Activated B cell treated with CpG ODN at 0.5 μM for 24 hours (primary cell): Measurements from ENCODE around the gene NRXN3. TPM values are rescaled to one million over a fixed set of nuclear protein-coding genes. Genes with fewer than 3 reads are reported as not detected.

Source experiments
- ATAC-seq: fragments of 200-7000 bp; cut with Tn5 transposase; one replicate; pipeline ENCODE4 v1.10.0; 2021; ENCODE audit warnings: low read depth, mild to moderate bottlenecking, moderate library complexity
- CTCF ChIA-PET: fragments of 350-600 bp; sonication (Branson Sonifier 250); formaldehyde crosslinking; loops from one replicate; lab custom pipeline; 2021; ENCODE audit warnings: antibody characterized with exemption; lab: Charles Lee
- POLR2A ChIA-PET: fragments of 350-600 bp; sonication (Branson Sonifier 250); formaldehyde crosslinking; loops from one replicate; lab custom pipeline; 2021; ENCODE audit warnings: antibody characterized with exemption; lab: Charles Lee
- DNase-seq: peaks from one replicate; pipeline ENCODE4 v3.0.0; 2022
- H3K27ac Mint-ChIP-seq: one replicate; pipeline ENCODE4 v1.8.0; 2020; ENCODE audit warnings: mixed read lengths
- H3K27me3 Mint-ChIP-seq: one replicate; pipeline ENCODE4 v1.8.0; 2021; ENCODE audit warnings: mixed read lengths
- H3K36me3 Mint-ChIP-seq: one replicate; pipeline ENCODE4 v1.8.0; 2021; ENCODE audit warnings: low read depth, mixed read lengths
- H3K4me1 Mint-ChIP-seq: one replicate; pipeline ENCODE4 v1.8.0; 2021; ENCODE audit warnings: mixed read lengths
- H3K4me3 Mint-ChIP-seq: one replicate; pipeline ENCODE4 v1.8.0; 2020; ENCODE audit warnings: mild to moderate bottlenecking, mixed read lengths
- H3K9me3 Mint-ChIP-seq: one replicate; pipeline ENCODE4 v1.8.0; 2020; ENCODE audit warnings: mixed read lengths
- CTCF ChIP-seq: fragments of 200-600 bp; IDR thresholded peaks from one replicate; pipeline ENCODE4 v1.8.0; 2022; ENCODE audit warnings: antibody characterized with exemption, mild to moderate bottlenecking
- intact Hi-C: fragments of 100-400 bp; cut with micrococcal nuclease; formaldehyde crosslinking; loops from one replicate; pipeline ENCODE4 v1.15.1; 2024
- total RNA-seq: library from RNA; stranded (reverse); gene quantifications from 2 replicates; pipeline ENCODE4 v1.2.3, GENCODE V29; 2022

The NRXN3 gene
- total RNA-seq, 1 donor from 2014 or later = not detected

GRCh38 chr14:79597566-79597965, 1427.4 kb downstream of the NRXN3 start:
- intact Hi-C loops = no loop called here
- ATAC-seq = no peak
- POLR2A ChIA-PET = no interaction called here

GRCh38 chr14:79598339-79598738, 1428.2 kb downstream of the NRXN3 start:
- H3K4me3 Mint-ChIP-seq = no peak overlapping the region
- POLR2A ChIA-PET = no interaction called here
- H3K27ac Mint-ChIP-seq = no peak overlapping the region
- H3K27me3 Mint-ChIP-seq = no peaks in the 10 kb centered on the region
- TF ChIP-seq CTCF = no peak
- CTCF ChIA-PET = no interaction called here
- no peaks in the 10 kb centered on the region for H3K36me3 Mint-ChIP-seq
- no peak for DNase-seq
- H3K4me1 Mint-ChIP-seq = no peaks in the 10 kb centered on the region
- ATAC-seq = no peak
- intact Hi-C loops = no loop called here
- peaks cover 6% of the 10 kb centered on the region for H3K9me3 Mint-ChIP-seq

More at GRCh38 chr14:79597566-79597965, 1427.4 kb downstream of the NRXN3 start:
- Mint-ChIP-seq H3K36me3 (no peaks in the 10 kb centered on the region), H3K4me1 (no peaks in the 10 kb centered on the region), H3K27ac (no peak overlapping the region), H3K27me3 (no peaks in the 10 kb centered on the region), H3K9me3 (peaks cover 6% of the 10 kb centered on the region), H3K4me3 (no peak overlapping the region)
- CTCF ChIA-PET = no interaction called here
- TF ChIP-seq CTCF = no peak
- DNase-seq = no peak

- DNase-seq = no peak
- H3K27ac Mint-ChIP-seq = no peak overlapping the region
- no peak overlapping the region for H3K4me3 Mint-ChIP-seq
- peaks cover 6% of the 10 kb centered on the region for H3K9me3 Mint-ChIP-seq
- ChIA-PET CTCF (no interaction called here), POLR2A (no interaction called here)
- TF ChIP-seq CTCF = no peak
- intact Hi-C loops = no loop called here
- H3K27me3 Mint-ChIP-seq = no peaks in the 10 kb centered on the region
- H3K4me1 Mint-ChIP-seq = no peaks in the 10 kb centered on the region
- no peaks in the 10 kb centered on the region for H3K36me3 Mint-ChIP-seq
- no peak for ATAC-seq
Measured at GRCh38 chr14:79599239-79599638, 1429.1 kb downstream of the NRXN3 start.

GRCh38 chr14:79600406-79600805, 1430.2 kb downstream of the NRXN3 start:
- ChIA-PET POLR2A (no interaction called here), CTCF (no interaction called here)
- Mint-ChIP-seq H3K9me3 (peaks cover 6% of the 10 kb centered on the region), H3K27ac (no peak overlapping the region), H3K36me3 (no peaks in the 10 kb centered on the region), H3K4me3 (no peak overlapping the region), H3K4me1 (no peaks in the 10 kb centered on the region), H3K27me3 (no peaks in the 10 kb centered on the region)
- DNase-seq = no peak
- no peak for ATAC-seq
- no peak for TF ChIP-seq CTCF
- intact Hi-C loops = no loop called here

- no peak for DNase-seq
- intact Hi-C loops = no loop called here
- no peaks in the 10 kb centered on the region for H3K4me1 Mint-ChIP-seq
- H3K27ac Mint-ChIP-seq = no peak overlapping the region
- H3K27me3 Mint-ChIP-seq = no peaks in the 10 kb centered on the region
- H3K36me3 Mint-ChIP-seq = no peaks in the 10 kb centered on the region
- ChIA-PET CTCF (no interaction called here), POLR2A (no interaction called here)
- peaks cover 4% of the 10 kb centered on the region for H3K9me3 Mint-ChIP-seq
- H3K4me3 Mint-ChIP-seq = no peak overlapping the region
- TF ChIP-seq CTCF = no peak
- no peak for ATAC-seq
Measured at GRCh38 chr14:79601579-79601978, 1431.4 kb downstream of the NRXN3 start.
